HG02571 (cell line): ENCODE results near the gene VPS26A.
"Not testable (repeated sequence)": the region's sequence is repeated elsewhere in the genome, so short reads cannot be mapped to it uniquely, and the experiment has no call there.

Source experiments
- ATAC-seq: cut with Tn5 transposase; IDR thresholded peaks from one replicate; pipeline ENCODE4 v1.9.1; 2021; ENCODE audit warnings: mild to moderate bottlenecking, moderate library complexity; ENCODE audit not compliant: unreplicated experiment

VPS26A gene

GRCh38 chr10:69175326-69175725 lies 51.3 kb downstream of the VPS26A start:
- not testable (repeated sequence) for ATAC-seq

DNA sequence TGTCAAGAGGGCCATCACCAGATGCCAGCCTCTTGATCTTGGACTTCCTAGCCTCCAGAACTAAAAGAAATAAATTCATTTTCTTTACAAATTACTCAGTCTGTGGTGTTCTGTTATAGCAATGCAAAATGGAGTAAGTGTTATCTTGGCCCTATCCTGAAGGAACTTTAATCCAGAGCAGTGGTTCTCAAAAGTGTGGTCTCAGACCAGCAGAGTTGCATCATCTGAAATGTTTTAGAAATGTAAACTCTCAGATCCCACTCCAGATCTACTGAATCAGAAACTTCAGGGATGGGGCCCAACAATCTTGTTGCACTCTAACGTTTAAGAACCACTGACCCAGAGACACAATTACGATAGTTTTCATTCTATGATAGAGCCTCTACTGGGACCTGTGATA lies 52.8 kb downstream of the VPS26A start:
- no peak for ATAC-seq

DNA sequence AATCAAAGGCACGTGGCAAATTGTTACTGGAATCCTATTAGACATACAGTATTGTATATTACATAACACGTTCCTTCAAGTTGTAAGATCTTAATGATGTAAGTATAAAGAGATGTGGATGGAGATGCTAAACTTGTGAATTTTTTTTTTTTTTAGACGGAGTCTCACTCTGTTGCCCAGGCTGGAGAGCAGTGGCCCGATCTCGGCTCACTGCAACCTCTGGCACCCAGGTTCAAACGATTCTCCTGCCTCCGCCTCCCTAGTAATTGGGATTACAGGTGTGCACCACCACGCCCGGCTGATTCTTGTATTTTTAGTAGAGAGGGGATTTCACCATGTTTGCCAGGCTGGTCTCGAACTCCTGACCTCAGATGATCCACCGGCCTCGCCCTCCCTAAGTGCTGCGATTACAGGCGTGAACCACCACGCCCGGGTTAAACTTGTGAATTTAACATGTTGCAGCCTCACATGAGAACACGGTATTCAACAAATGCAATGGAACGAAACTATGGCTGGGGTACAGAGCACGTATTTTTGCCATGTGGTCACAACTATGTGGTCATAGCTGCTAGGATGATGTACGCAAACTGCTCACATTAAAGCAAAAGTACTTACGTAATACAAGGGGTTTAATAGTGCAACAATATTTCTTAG lies 55.2 kb downstream of the VPS26A start:
- no peak for ATAC-seq

GRCh38 chr10:69179743-69180524 lies 56.0 kb downstream of the VPS26A start, which contains the start of gene SUPV3L1:
SUPV3L1 (plus strand) TSS chr10:69180234; CDS start chr10:69180292, 58 bp downstream.
- ATAC-seq, result peak; percentile 85

- ATAC-seq, result peak; percentile 14
Measured at GRCh38 chr10:69180525-69181204, 56.7 kb downstream of the VPS26A start.

GRCh38 chr10:69181433-69181832 lies 57.5 kb downstream of the VPS26A start:
- no peak for ATAC-seq

- no peak for ATAC-seq
Measured at GRCh38 chr10:69182005-69182404, 58.0 kb downstream of the VPS26A start.

DNA sequence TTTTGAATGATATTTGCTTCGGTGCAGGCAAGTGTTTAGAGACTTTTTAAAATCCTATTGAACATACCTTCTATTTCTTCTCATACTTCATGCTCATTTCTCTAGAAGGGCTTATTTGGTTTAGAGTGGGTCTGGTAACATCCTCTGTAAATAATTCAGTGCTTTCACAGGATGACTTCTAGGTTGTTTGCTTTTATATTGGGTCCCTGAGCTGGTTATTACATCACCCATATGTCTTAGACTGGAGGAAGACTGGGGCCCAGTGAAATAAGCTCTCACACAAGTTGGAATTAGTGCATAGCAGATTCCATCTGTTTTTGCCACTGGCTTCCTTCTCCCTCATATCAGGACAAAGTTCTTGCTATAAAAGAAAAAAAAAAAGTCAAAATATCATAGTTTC lies 62.5 kb downstream of the VPS26A start:
- ATAC-seq, result no peak

DNA sequence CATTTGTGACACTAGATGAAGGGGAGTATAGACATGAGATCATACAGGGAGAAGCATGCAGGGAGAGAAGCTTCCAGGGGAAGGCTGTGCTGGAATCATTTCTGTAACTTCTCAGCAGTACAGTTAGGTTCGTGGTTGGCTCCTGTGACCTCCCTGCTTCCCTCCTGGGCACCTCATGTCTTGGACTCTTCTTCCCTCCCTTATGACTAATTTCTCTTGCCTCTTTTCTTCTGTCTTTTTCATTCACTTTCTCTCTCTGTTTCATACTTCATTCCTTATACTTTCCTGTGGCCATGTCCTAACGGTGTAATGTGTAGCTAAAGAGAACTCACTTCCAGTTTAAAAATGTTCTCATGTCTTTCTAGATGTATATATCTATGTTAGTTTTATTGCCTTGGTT lies 77.1 kb downstream of the VPS26A start:
- ATAC-seq, result no peak

GRCh38 chr10:69202332-69202731 lies 78.4 kb downstream of the VPS26A start:
- ATAC-seq, result no peak

DNA sequence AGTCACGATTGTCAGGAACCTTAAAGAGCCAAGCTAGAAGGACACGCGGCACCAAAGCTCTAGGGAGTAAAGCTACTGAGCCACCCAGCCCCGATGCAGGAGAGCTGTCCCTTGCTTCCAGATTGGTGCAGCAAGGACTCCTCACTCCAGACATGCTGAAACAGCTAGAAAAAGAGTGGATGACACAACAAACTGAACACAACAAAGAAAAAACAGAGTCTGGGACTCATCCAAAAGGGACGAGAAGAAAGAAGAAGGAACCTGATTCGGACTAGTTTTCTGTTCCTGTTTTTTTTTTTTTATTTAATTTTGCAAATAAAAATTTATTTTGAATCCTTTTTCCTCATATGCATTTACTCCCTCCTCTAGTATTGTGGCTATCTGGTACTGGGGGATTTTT lies 84.8 kb downstream of the VPS26A start:
- no peak for ATAC-seq

DNA sequence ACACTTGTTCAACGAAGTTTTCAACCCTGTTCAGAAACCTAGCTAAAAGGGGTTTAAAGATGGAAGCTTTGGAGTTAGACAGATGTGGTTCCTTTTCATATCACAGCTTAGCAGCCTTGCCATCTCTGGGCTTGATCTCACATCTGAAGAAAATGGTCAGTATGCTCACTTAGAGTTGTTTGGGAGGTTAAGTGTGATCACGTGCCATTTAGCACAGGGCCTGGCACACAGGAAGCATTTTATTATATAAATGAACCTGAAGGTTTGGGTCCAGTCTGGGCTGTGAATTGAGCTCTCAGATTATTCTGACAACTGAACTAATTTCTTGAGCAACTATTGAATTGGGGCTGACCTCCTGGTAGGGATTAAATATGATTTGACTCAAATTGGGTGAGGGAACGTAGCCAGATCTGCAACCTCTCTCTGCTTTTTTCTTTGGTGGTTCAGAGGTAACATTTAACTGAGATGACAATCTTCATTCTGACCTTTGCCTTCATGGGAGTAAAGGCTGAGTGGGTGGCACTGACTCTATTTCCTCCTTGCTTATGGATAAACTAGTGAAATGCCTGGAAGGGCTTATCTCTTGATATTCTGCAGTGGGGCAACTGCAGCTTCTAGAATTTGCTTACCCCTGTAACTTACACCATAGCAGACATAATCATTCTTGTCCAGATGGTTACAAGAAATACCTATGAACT lies 86.0 kb downstream of the VPS26A start:
- no peak for ATAC-seq

GRCh38 chr10:69211104-69211503 lies 87.1 kb downstream of the VPS26A start:
- ATAC-seq, result no peak

DNA sequence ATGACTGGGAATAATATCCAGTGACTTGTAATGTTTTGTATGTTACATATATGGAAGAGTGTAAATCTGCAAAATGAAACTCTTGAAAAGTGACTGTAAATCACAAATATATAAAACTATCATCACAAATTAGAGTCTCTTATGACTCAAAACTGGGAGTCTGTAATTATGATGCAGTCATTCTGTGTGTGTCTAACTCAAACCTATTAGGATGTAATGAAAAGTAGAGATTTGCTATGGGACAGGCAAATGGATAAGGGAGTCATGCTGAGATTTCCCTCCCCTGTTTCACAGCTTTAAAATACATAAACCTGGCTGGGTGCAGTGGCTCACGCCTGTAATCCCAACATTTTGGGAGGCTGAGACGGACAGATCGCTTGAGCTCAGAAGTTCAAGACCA lies 87.5 kb downstream of the VPS26A start:
- no peak for ATAC-seq

DNA sequence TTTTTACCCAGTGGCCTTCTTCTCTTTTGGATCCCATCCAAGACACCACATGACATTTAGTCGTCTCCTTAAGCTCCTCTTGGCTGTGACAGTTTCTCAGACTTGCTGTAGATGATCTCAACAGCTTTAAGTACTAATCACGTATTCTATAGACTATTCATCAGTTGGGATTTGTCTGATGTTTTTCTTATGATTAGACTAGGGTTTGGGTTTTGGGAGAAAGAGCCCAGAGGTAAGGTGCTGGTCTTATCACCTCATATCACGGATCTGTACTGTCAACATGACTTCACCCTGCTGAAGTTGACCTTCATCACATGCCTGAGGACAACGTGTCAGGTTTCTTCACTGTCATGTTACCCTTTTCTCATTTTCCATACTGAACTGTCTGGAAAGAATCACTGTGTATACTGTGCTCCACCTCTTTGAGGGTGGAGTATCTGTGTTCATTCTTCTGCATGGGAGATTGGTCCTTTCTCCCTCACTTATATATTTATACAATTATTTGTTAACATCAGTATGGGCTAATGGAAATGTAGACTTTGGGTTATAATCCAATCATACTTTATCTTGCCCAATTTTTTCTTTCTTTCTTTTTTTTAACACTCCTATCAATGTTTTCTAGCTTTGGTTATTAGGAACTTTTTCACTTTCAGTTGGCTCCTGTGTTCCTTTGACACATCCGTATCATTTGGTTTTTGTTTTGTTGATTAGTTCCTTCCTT lies 89.8 kb downstream of the VPS26A start:
- no peak for ATAC-seq

- ATAC-seq, result no peak
Measured at GRCh38 chr10:69214666-69215131, 90.7 kb downstream of the VPS26A start.

DNA sequence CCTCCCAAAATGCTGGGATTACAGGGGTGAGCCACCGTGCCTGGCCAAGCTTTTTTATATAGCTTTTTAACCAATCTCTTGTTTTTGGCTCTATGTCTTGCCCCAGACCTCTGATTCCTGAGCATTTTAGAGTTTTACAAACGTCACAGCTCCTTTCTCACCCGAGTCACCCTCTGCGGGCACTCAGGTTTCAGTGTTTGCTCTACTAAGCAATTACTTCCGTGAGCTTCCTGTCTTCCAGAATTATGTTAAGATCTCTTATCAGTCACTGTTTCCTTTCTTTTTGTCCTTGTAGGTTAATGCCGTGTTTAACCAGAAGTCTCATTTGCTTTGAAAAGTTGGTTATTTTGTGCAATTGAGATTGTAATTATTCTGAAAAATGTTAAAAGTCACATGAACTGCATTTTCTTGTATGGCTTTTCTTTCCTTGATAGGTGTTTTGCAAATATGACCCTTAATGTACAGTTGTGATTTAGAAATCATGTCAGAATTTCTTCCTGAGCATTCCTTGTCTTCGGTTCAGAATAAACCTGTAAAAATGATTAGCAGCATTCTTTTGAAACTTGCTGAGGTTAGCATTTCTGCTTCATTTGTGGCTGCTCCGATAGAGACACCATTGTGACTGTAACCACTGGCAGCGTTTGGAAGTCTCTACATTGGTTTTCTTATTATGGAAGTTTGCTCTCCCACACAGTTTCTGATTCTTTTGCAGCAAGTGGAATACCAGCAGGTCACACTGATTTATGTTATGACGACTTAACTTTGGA lies 91.6 kb downstream of the VPS26A start:
- no peak for ATAC-seq

- ATAC-seq, result no peak
Measured at GRCh38 chr10:69216577-69217118, 92.7 kb downstream of the VPS26A start.

DNA sequence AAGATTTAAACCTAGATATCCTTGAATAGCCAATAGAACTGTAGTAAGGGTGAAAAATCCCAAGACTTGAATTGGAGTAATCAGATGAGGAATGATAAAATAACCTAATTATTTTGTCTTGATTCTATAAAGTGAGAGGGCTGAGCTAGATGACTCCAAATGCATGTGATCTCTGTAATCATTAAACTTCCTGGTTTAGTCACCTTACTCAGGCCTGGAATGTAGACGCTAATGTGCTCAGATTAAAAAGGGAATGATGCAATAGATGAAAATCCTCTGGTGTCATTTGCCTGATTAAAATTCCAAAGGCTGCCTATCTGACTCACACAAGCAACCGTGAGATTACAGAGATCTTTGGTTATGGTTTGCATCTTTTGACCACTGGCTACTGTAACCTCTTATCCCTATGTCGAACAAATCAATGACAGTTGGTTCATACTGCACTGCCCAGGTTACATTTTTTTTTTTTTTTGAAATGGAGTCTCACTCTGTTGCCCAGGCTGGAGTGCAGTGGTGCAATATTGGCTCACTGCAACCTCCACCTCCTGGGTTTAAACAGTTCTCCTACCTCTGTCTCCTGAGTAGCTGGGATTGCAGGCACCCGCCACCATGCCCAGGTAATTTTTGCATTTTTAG lies 93.3 kb downstream of the VPS26A start:
- ATAC-seq, result no peak
